Trophoblast cell (in vitro differentiated cells and primary cell): ENCODE data around the gene SMG5.

Experiments
- DNase-seq, 2 donors: peaks; one replicate each; pipeline ENCODE4 v3.0.0-alpha.2; 2016
- H2AFZ ChIP-seq: 2 replicates; pipeline ENCODE4 v1.6.1; 2013; ENCODE audit warnings: low read length, moderate library complexity, mild to moderate bottlenecking; ENCODE audit not compliant: insufficient read depth, poor library complexity
- H2AK5ac ChIP-seq: 2 replicates; pipeline ENCODE4 v1.6.1; 2013; ENCODE audit warnings: mild to moderate bottlenecking, low read length
- H2BK120ac ChIP-seq: 2 replicates; pipeline ENCODE4 v1.6.1; 2013; ENCODE audit warnings: low read length, mild to moderate bottlenecking, moderate library complexity; ENCODE audit not compliant: insufficient read depth, poor library complexity
- H2BK12ac ChIP-seq: 2 replicates; pipeline ENCODE4 v1.6.1; 2013; ENCODE audit warnings: mild to moderate bottlenecking, low read length, moderate library complexity
- H2BK5ac ChIP-seq: 2 replicates; pipeline ENCODE4 v1.6.1; 2013; ENCODE audit warnings: low read length, low read depth, moderate library complexity, mild to moderate bottlenecking; ENCODE audit not compliant: poor library complexity
- H3K14ac ChIP-seq: 2 replicates; pipeline ENCODE4 v1.6.1; 2013; ENCODE audit warnings: mild to moderate bottlenecking, low read length
- H3K18ac ChIP-seq: 2 replicates; pipeline ENCODE4 v1.6.1; 2013; ENCODE audit warnings: mild to moderate bottlenecking, low read length
- H3K23ac ChIP-seq: 2 replicates; pipeline ENCODE4 v1.6.1; 2013; ENCODE audit warnings: low read length
- H3K27ac ChIP-seq: 2 replicates; pipeline ENCODE4 v1.5.1; 2013; ENCODE audit warnings: low read depth, mild to moderate bottlenecking, inconsistent platforms, low read length, moderate library complexity
- H3K27me3 ChIP-seq: 2 replicates; pipeline ENCODE4 v1.6.1; 2013; ENCODE audit warnings: inconsistent platforms, mild to moderate bottlenecking, low read length, moderate library complexity; ENCODE audit not compliant: insufficient read depth
- H3K36me3 ChIP-seq, 2 experiments: 1 replicate in 1 of 2; 2 replicates in 1 of 2; pipeline ENCODE4 v1.6.1; 2013; ENCODE audit warnings: low read length in 2 of 2, mild to moderate bottlenecking in 2 of 2, moderate library complexity in 1 of 2; ENCODE audit not compliant: insufficient read depth in 2 of 2, control insufficient read depth in 1 of 2
- H3K4ac ChIP-seq: 2 replicates; pipeline ENCODE4 v1.6.1; 2013; ENCODE audit warnings: low read depth, mild to moderate bottlenecking, low read length, moderate library complexity
- H3K4me1 ChIP-seq, 2 experiments: 1 replicate in 1 of 2; 2 replicates in 1 of 2; pipeline ENCODE4 v1.6.1; 2013; ENCODE audit warnings: low read length in 2 of 2, mild to moderate bottlenecking in 2 of 2, moderate library complexity in 1 of 2; ENCODE audit not compliant: insufficient read depth in 2 of 2, control insufficient read depth in 1 of 2
- H3K4me2 ChIP-seq: 2 replicates; pipeline ENCODE4 v1.6.1; 2013; ENCODE audit warnings: inconsistent platforms, mild to moderate bottlenecking, low read length, moderate library complexity
- H3K4me3 ChIP-seq: 2 replicates; pipeline ENCODE4 v1.5.1; 2013; ENCODE audit warnings: mild to moderate bottlenecking, low read depth, low read length, inconsistent platforms
- H3K79me1 ChIP-seq: one replicate; pipeline ENCODE4 v1.6.1; 2013; ENCODE audit warnings: low read length
- H3K79me2 ChIP-seq: 2 replicates; pipeline ENCODE4 v1.6.1; 2013; ENCODE audit warnings: low read length, mild to moderate bottlenecking; ENCODE audit not compliant: control insufficient read depth, insufficient read depth, poor library complexity
- H3K9ac ChIP-seq: 2 replicates; pipeline ENCODE4 v1.6.1; 2013; ENCODE audit warnings: mild to moderate bottlenecking, low read length
- H3K9me3 ChIP-seq: 2 replicates; pipeline ENCODE4 v1.6.1; 2013; ENCODE audit warnings: low read depth, mild to moderate bottlenecking, control low read depth, inconsistent platforms, low read length; ENCODE audit not compliant: insufficient read depth
- H4K12ac ChIP-seq: 2 replicates; pipeline ENCODE4 v1.6.1; 2013; ENCODE audit warnings: low read depth, mild to moderate bottlenecking, low read length, moderate library complexity
- H4K8ac ChIP-seq: 2 replicates; pipeline ENCODE4 v1.6.1; 2013; ENCODE audit warnings: low read depth, mild to moderate bottlenecking, low read length, moderate library complexity
- H4K91ac ChIP-seq: one replicate; pipeline ENCODE4 v1.6.1; 2013; ENCODE audit warnings: low read depth, mild to moderate bottlenecking, low read length, moderate library complexity
- WGBS: extraction: QIAGEN DNeasy Blood & Tissue Kit; methylation state at CpG from one replicate; pipeline ENCODE4 v1.1.7; 2013; ENCODE audit warnings: missing lambda C conversion rate; ENCODE audit not compliant: insufficient read length, insufficient coverage; ENCODE audit errors: extremely low coverage; 5-methylcytosine and 5-hydroxymethylcytosine counted together

Gene SMG5

DNA sequence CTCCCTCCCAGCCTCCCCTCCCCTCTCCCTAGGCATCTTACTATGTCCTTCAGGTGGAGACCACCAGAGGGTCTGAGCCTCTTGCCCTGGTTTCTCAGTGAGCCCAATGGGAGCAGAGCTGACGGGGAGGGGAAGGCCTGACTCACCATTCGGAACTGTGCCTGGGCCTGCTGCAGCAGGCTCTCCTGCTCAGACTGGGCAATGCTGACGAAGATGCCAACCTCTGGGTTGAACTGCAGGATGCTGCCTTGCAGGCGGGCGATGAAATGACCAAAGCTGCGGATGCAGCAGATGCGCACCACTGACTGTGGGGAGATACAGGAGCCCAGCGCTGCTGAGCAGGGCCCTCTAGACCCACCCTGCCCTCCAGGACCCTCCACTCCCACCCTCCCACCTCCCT, 23.8 kb downstream of the SMG5 start:
- no peak overlapping the region for H3K9ac ChIP-seq
- no peak for DNase-seq
- H3K9me3 ChIP-seq = no peaks in the 10 kb centered on the region
- no peak overlapping the region for H2BK12ac ChIP-seq
- no peaks in the 10 kb centered on the region for H3K27me3 ChIP-seq
- no peak overlapping the region for H3K14ac ChIP-seq
- no peak overlapping the region for H2AK5ac ChIP-seq
- no peak overlapping the region for H3K4me3 ChIP-seq
- H3K18ac ChIP-seq = no peak overlapping the region
- no peaks in the 10 kb centered on the region for H3K4me1 ChIP-seq
- H3K36me3 ChIP-seq = peaks cover 71 to 77% of the 10 kb centered on the region in 2 experiments
- WGBS = no CpG with 5 or more reads among the region's 8 CpGs
- no peak overlapping the region for H4K8ac ChIP-seq
- H2BK120ac ChIP-seq = no peak overlapping the region
- H3K79me1 ChIP-seq = no peaks in the 10 kb centered on the region
- no peaks in the 10 kb centered on the region for H3K79me2 ChIP-seq
- no peak overlapping the region for H4K12ac ChIP-seq
- H3K4ac ChIP-seq = no peak overlapping the region
- no peak overlapping the region for H2BK5ac ChIP-seq
- H3K23ac ChIP-seq = no peak overlapping the region
- H3K4me2 ChIP-seq = no peak overlapping the region
- H2AFZ ChIP-seq = no peak overlapping the region
- no peak overlapping the region for H4K91ac ChIP-seq
- no peak overlapping the region for H3K27ac ChIP-seq

DNA sequence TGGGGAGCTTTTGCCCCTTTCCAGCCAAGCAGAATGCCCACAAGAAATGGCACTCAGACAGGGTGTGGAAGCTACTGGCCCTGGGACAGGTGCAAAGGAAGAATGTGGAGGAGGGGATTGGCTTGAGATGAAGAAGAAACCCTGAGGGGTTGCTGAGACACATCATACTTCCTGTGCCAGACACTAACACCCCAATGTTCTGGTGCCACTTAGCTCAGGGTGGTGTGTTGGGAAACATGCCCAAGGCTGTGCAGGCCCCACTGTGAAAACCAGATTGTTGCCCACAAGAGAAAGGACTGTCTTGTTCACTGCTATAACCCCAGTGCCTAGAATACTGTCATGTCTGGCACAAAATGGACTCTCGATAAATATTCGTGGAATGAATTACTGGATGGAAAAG, 24.9 kb downstream of the SMG5 start:
- no peak overlapping the region for H2AK5ac ChIP-seq
- H2BK12ac ChIP-seq = no peak overlapping the region
- no peak overlapping the region for H3K14ac ChIP-seq
- no peak overlapping the region for H4K91ac ChIP-seq
- H3K4me1 ChIP-seq = peaks cover 0 to 3% of the 10 kb centered on the region in 2 experiments
- H3K23ac ChIP-seq = no peak overlapping the region
- H3K9ac ChIP-seq = no peak overlapping the region
- no peaks in the 10 kb centered on the region for H3K79me2 ChIP-seq
- H3K27ac ChIP-seq = no peak overlapping the region
- H4K8ac ChIP-seq = no peak overlapping the region
- H3K18ac ChIP-seq = no peak overlapping the region
- no peak overlapping the region for H3K4me2 ChIP-seq
- H3K4me3 ChIP-seq = no peak overlapping the region
- DNase-seq = no peak
- H3K79me1 ChIP-seq = no peaks in the 10 kb centered on the region
- no peak overlapping the region for H2AFZ ChIP-seq
- WGBS = no CpG with 5 or more reads among the region's 2 CpGs
- H3K9me3 ChIP-seq = no peaks in the 10 kb centered on the region
- no peaks in the 10 kb centered on the region for H3K27me3 ChIP-seq
- H4K12ac ChIP-seq = no peak overlapping the region
- H3K36me3 ChIP-seq = peaks cover 73 to 78% of the 10 kb centered on the region in 2 experiments
- H2BK5ac ChIP-seq = no peak overlapping the region
- no peak overlapping the region for H3K4ac ChIP-seq
- H2BK120ac ChIP-seq = no peak overlapping the region

DNA sequence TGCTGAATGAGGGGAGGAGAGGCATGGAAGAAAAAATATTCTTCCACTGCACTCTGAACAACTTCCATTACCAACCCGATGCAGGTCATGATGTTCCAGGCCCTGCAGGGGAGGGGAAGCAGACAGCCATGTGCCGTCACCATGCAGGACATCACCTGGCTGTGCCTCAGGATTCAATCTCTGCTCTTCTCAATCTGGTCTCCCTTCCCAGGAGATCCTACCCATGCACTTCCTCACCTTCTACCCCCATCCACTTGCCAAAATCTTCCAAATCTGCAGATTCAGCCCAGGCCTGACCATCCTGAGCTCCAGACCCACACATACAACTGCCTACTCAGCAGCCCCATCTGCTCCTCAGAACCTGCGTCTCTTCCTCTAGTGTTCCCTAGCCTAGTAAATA, 29.0 kb downstream of the SMG5 start:
- no peaks in the 10 kb centered on the region for H3K79me1 ChIP-seq
- WGBS = no CpG with 5 or more reads among the region's 3 CpGs
- no peak for DNase-seq
- H4K91ac ChIP-seq = no peak overlapping the region
- no peak overlapping the region for H3K4ac ChIP-seq
- no peak overlapping the region for H3K4me3 ChIP-seq
- no peak overlapping the region for H2BK120ac ChIP-seq
- H3K36me3 ChIP-seq = peaks cover 68 to 80% of the 10 kb centered on the region in 2 experiments
- no peak overlapping the region for H3K4me2 ChIP-seq
- no peak overlapping the region for H3K18ac ChIP-seq
- H3K9me3 ChIP-seq = no peaks in the 10 kb centered on the region
- no peak overlapping the region for H2BK12ac ChIP-seq
- no peak overlapping the region for H2BK5ac ChIP-seq
- no peak overlapping the region for H4K8ac ChIP-seq
- H3K27me3 ChIP-seq = no peaks in the 10 kb centered on the region
- H2AK5ac ChIP-seq = no peak overlapping the region
- no peak overlapping the region for H3K27ac ChIP-seq
- H3K14ac ChIP-seq = no peak overlapping the region
- H3K4me1 ChIP-seq = peaks cover 19 to 25% of the 10 kb centered on the region in 2 experiments
- H2AFZ ChIP-seq = no peak overlapping the region
- H3K23ac ChIP-seq = no peak overlapping the region
- H4K12ac ChIP-seq = no peak overlapping the region
- H3K79me2 ChIP-seq = no peaks in the 10 kb centered on the region
- no peak overlapping the region for H3K9ac ChIP-seq

DNA sequence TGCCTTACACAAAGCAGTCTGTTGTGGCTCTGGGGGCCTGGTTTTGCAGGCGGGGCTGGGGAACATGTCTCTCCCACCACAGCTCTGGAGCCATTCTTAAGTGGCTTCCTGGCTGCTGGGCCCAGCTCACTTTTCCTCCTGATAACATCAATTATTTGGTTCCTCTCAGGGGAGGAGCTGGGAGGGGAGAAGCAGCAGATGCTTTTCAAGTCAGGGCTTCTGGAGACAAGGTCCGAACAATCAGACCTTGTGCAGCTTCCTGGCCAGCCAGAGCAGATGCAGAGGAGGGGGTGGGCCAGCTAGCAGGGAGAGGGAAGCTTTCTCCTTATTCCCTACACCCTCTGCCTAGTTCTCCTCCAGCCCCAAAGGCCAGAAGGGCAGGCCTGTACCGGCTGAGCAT, 31.1 kb downstream of the SMG5 start:
- no peak overlapping the region for H2AK5ac ChIP-seq
- H3K4me3 ChIP-seq = no peak overlapping the region
- H4K8ac ChIP-seq = no peak overlapping the region
- H3K79me1 ChIP-seq = no peaks in the 10 kb centered on the region
- H3K79me2 ChIP-seq = no peaks in the 10 kb centered on the region
- no peak overlapping the region for H2AFZ ChIP-seq
- H3K4me2 ChIP-seq = peak overlapping the region; percentile 27
- no peak overlapping the region for H2BK12ac ChIP-seq
- WGBS = no CpG with 5 or more reads among the region's 3 CpGs
- no peak overlapping the region for H3K4ac ChIP-seq
- H3K36me3 ChIP-seq = peaks cover 60 to 72% of the 10 kb centered on the region in 2 experiments
- H3K9me3 ChIP-seq = no peaks in the 10 kb centered on the region
- peaks cover 19 to 25% of the 10 kb centered on the region in 2 experiments for H3K4me1 ChIP-seq
- no peak for DNase-seq
- peak overlapping the region; percentile 67 for H3K27ac ChIP-seq
- H2BK5ac ChIP-seq = no peak overlapping the region
- no peaks in the 10 kb centered on the region for H3K27me3 ChIP-seq
- H4K91ac ChIP-seq = no peak overlapping the region
- H3K9ac ChIP-seq = no peak overlapping the region
- no peak overlapping the region for H4K12ac ChIP-seq
- H3K18ac ChIP-seq = no peak overlapping the region
- no peak overlapping the region for H2BK120ac ChIP-seq
- H3K23ac ChIP-seq = no peak overlapping the region
- no peak overlapping the region for H3K14ac ChIP-seq
